Measurements from ENCODE around the gene DSEL. TPM values are rescaled to one million over a fixed set of nuclear protein-coding genes. Genes with fewer than 3 reads are reported as not detected.

DSEL gene
- total RNA-seq, 2 experiments from 2014 or later, result not detected

GRCh38 chr18:67517444-67517765, 885 bp upstream of the DSEL start:
- no peak for TF ChIP-seq EZH2phosphoT487 (IDR thresholded peaks at IDR 0.05; ENCODE audit: borderline replicate concordance, low read depth, low read length)
- TF ChIP-seq, protein P1, sequence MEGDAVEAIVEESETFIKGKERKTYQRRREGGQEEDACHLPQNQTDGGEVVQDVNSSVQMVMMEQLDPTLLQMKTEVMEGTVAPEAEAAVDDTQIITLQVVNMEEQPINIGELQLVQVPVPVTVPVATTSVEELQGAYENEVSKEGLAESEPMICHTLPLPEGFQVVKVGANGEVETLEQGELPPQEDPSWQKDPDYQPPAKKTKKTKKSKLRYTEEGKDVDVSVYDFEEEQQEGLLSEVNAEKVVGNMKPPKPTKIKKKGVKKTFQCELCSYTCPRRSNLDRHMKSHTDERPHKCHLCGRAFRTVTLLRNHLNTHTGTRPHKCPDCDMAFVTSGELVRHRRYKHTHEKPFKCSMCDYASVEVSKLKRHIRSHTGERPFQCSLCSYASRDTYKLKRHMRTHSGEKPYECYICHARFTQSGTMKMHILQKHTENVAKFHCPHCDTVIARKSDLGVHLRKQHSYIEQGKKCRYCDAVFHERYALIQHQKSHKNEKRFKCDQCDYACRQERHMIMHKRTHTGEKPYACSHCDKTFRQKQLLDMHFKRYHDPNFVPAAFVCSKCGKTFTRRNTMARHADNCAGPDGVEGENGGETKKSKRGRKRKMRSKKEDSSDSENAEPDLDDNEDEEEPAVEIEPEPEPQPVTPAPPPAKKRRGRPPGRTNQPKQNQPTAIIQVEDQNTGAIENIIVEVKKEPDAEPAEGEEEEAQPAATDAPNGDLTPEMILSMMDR (conservative IDR thresholded peaks at IDR 0.05; ENCODE audit: low read length), result no peak
- Histone ChIP-seq H3K4me2 (ENCODE audit: low read length) (no peak overlapping the region), H3K4me3 (ENCODE audit: low read depth, low read length, poor library complexity, severe bottlenecking) (no peak overlapping the region), H3K27ac (ENCODE audit: low read depth, low read length, poor library complexity, severe bottlenecking) (no peak overlapping the region), H3K36me3 (ENCODE audit: insufficient read depth, low read length) (no peaks in the 10 kb centered on the region), H3K79me2 (ENCODE audit: insufficient read depth, low read depth, low read length) (no peaks in the 10 kb centered on the region), H2AFZ (ENCODE audit: low read length) (no peak overlapping the region), H3K9me2 (ENCODE audit: insufficient read depth, low read length) (no peaks in the 10 kb centered on the region), H4K20me1 (ENCODE audit: insufficient read depth, low read length) (no peaks in the 10 kb centered on the region), H3K4me1 (ENCODE audit: insufficient read depth, low read length, poor library complexity, severe bottlenecking) (no peaks in the 10 kb centered on the region), H3K9me3 (ENCODE audit: low read length) (no peaks in the 10 kb centered on the region)
- ChIA-PET POLR2A (interaction anchor here (1.3 kb wide), 1 partner anchor 55 kb away, joined by 3 read pairs; no protein-coding TSS in a partner anchor), CTCF (ENCODE audit: unreplicated experiment) (no interaction called here)
- BruUV-seq (replicated peaks), result no TSS peak
- intact Hi-C loops (cut with micrococcal nuclease; ENCODE audit: unreplicated experiment), result no loop called here
- DNase-seq (ENCODE audit: low spot score), result no peak

DNA sequence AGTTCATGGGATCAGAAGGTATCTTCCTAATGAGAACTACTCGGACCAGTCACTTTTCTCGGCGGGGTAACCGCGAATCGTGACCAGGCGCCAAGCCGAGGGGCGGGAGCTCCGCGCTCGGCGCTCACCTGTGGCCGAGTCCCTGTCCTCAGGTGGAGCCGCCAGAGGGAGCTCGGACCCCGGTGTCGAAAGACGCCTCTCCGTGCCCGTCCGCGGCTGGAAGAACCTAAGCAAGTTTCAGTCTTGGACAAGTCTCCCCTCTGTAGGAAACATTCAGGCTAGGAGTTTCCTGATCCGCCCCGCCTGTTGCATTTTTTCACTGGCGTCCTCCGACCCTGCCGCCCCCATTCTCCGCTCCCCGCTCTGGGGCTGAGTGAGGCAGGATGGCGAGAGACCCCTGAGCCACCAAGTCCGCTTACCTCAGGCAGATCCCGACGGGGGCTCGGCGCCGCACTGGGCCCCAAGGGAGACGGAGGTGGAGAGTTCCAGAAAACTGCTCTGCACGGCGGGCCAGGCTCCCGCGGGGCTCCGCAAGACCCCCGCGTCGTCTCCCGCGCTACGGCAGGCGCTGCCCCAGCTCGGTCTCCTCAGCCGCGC, 480 bp downstream of the DSEL start:
- CTCF ChIA-PET (ENCODE audit: unreplicated experiment), result no interaction called here
- TF ChIP-seq, protein P1 (conservative IDR thresholded peaks at IDR 0.05; ENCODE audit: low read length), result peak; percentile 64
- no peak for TF ChIP-seq EZH2phosphoT487 (IDR thresholded peaks at IDR 0.05; ENCODE audit: borderline replicate concordance, low read depth, low read length)
- Histone ChIP-seq H3K4me1 (ENCODE audit: insufficient read depth, low read length, poor library complexity, severe bottlenecking) (no peaks in the 10 kb centered on the region), H3K4me2 (ENCODE audit: low read length) (peak overlapping the region; percentile 71), H3K9me3 (ENCODE audit: low read length) (no peaks in the 10 kb centered on the region), H3K36me3 (ENCODE audit: insufficient read depth, low read length) (no peaks in the 10 kb centered on the region), H2AFZ (ENCODE audit: low read length) (peak overlapping the region; percentile 30; the same call in 1 of the 2 replicates), H3K9me2 (ENCODE audit: insufficient read depth, low read length) (no peaks in the 10 kb centered on the region), H4K20me1 (ENCODE audit: insufficient read depth, low read length) (no peaks in the 10 kb centered on the region), H3K27ac (ENCODE audit: low read depth, low read length, poor library complexity, severe bottlenecking) (no peak overlapping the region), H3K79me2 (ENCODE audit: insufficient read depth, low read depth, low read length) (no peaks in the 10 kb centered on the region), H3K4me3 (ENCODE audit: low read depth, low read length, poor library complexity, severe bottlenecking) (peak overlapping the region; percentile 64)
- no TSS peak for BruUV-seq (replicated peaks)
- DNase-seq (ENCODE audit: low spot score), result peak; percentile 56
- POLR2A ChIA-PET, result interaction anchor here (0.7 to 1.3 kb wide), 4 partner anchors 54 to 645 kb away, joined by 3 to 6 read pairs (median 4); no protein-coding TSS in a partner anchor
- intact Hi-C loops (cut with micrococcal nuclease; ENCODE audit: unreplicated experiment), result no loop called here

- no peaks in the 10 kb centered on the region for H4K20me1 ChIP-seq (ENCODE audit: insufficient read depth, low read length)
- CTCF ChIA-PET (ENCODE audit: unreplicated experiment), result no interaction called here
- intact Hi-C loops (cut with micrococcal nuclease; ENCODE audit: unreplicated experiment), result no loop called here
- no peak overlapping the region for H3K27ac ChIP-seq (ENCODE audit: low read depth, low read length, poor library complexity, severe bottlenecking)
- H3K4me3 ChIP-seq (ENCODE audit: low read depth, low read length, poor library complexity, severe bottlenecking), result no peak overlapping the region
- TF ChIP-seq EZH2phosphoT487 (IDR thresholded peaks at IDR 0.05; ENCODE audit: borderline replicate concordance, low read depth, low read length), result no peak
- TF ChIP-seq, protein P1 (conservative IDR thresholded peaks at IDR 0.05; ENCODE audit: low read length), result no peak
- DNase-seq (ENCODE audit: low spot score), result no peak
- H3K9me3 ChIP-seq (ENCODE audit: low read length), result no peaks in the 10 kb centered on the region
- BruUV-seq (replicated peaks), result no TSS peak
- no peaks in the 10 kb centered on the region for H3K9me2 ChIP-seq (ENCODE audit: insufficient read depth, low read length)
- H3K4me1 ChIP-seq (ENCODE audit: insufficient read depth, low read length, poor library complexity, severe bottlenecking), result no peaks in the 10 kb centered on the region
- no peaks in the 10 kb centered on the region for H3K36me3 ChIP-seq (ENCODE audit: insufficient read depth, low read length)
- POLR2A ChIA-PET, result no interaction called here
- no peaks in the 10 kb centered on the region for H3K79me2 ChIP-seq (ENCODE audit: insufficient read depth, low read depth, low read length)
- H2AFZ ChIP-seq (ENCODE audit: low read length), result no peak overlapping the region
- no peak overlapping the region for H3K4me2 ChIP-seq (ENCODE audit: low read length)
These were observed 1.5 kb downstream of the DSEL start for GRCh38 chr18:67514901-67515540.
